NT2/D1 (cell line): ENCODE results near the gene HIPK2.

Source experiments
- YY1 ChIP-seq: IDR thresholded peaks from 2 replicates; pipeline ENCODE4 v1.6.1; 2011; ENCODE audit not compliant: insufficient read length, insufficient read depth
- ZNF274 ChIP-seq: IDR thresholded peaks from 2 replicates; pipeline ENCODE4 v1.6.1; 2011; ENCODE audit warnings: mild to moderate bottlenecking, low read depth, low read length

- no peak for TF ChIP-seq ZNF274
- no peak for TF ChIP-seq YY1
These were observed 146.9 kb downstream of the HIPK2 start for GRCh38 chr7:139630643-139631519.
